ENCODE results near the gene YPEL5.

- TF ChIP-seq POLR2AphosphoS5 (IDR thresholded peaks at IDR 0.05) (no peak), CTCF (IDR thresholded peaks at IDR 0.05 in 8 of 11, conservative IDR thresholded peaks at IDR 0.05 in 3 of 11) (no peak), POLR2A (IDR thresholded peaks at IDR 0.05) (no peak)
These were observed 2.7 kb downstream of the YPEL5 start for GRCh38 chr2:30149513-30149912.

All from spleen (tissue), 7 donors.